IPS-NIHi7 (cell line): ENCODE measurements around the gene RFNG.

ENCODE experiments used
- DNase-seq: peaks from one replicate; pipeline ENCODE4 v3.0.0; 2012; ENCODE audit warnings: mixed read lengths; ENCODE audit errors: extremely low spot score

RFNG gene

GRCh38 chr17:82089723-82090548, 38.3 kb upstream of the RFNG start:
- no peak for DNase-seq

- DNase-seq: no peak
These were observed 37.5 kb upstream of the RFNG start for GRCh38 chr17:82088838-82089722.

- DNase-seq: no peak
These were observed 36.6 kb upstream of the RFNG start for GRCh38 chr17:82087961-82088837.

GRCh38 chr17:82086941-82087906, 35.6 kb upstream of the RFNG start:
- DNase-seq: no peak

- DNase-seq: no peak
These were observed 34.5 kb upstream of the RFNG start for GRCh38 chr17:82085931-82086764.

GRCh38 chr17:82085031-82085861, 33.6 kb upstream of the RFNG start:
- DNase-seq: no peak

GRCh38 chr17:82084373-82085030, 32.9 kb upstream of the RFNG start:
- DNase-seq: no peak

GRCh38 chr17:82083533-82084359, 32.1 kb upstream of the RFNG start:
- DNase-seq: no peak

- no peak for DNase-seq
These were observed 31.4 kb upstream of the RFNG start for GRCh38 chr17:82083009-82083408.

- no peak for DNase-seq
These were observed 30.8 kb upstream of the RFNG start for GRCh38 chr17:82082456-82082855.

- DNase-seq: no peak
These were observed 30.4 kb upstream of the RFNG start for GRCh38 chr17:82081966-82082365.

GRCh38 chr17:82081546-82081945, 29.9 kb upstream of the RFNG start:
- DNase-seq: no peak

GRCh38 chr17:82080789-82081464, 29.3 kb upstream of the RFNG start:
- DNase-seq: no peak

GRCh38 chr17:82080048-82080788, 28.6 kb upstream of the RFNG start:
- no peak for DNase-seq

GRCh38 chr17:82079001-82079677, 27.5 kb upstream of the RFNG start:
- DNase-seq: no peak

- DNase-seq: no peak
These were observed 26.8 kb upstream of the RFNG start for GRCh38 chr17:82078433-82078832.
